ENCODE data around the gene AIFM2. TPM values are rescaled to one million over a fixed set of nuclear protein-coding genes. Genes with fewer than 3 reads are reported as not detected.

The AIFM2 gene
- total RNA-seq, 1 experiment from 2014 or later, result 6.9 TPM

Other genes with a start within 250 kb of the AIFM2 start
- 13.3 and 14.5 TPM in 2 replicates for gene MACROH2A2, start 80.0 kb downstream of the AIFM2 start, total RNA-seq (2014; rRNA removed)
- gene TYSND1, start 13.9 kb upstream of the AIFM2 start, total RNA-seq (2014; rRNA removed), result 14.1 and 20.5 TPM in 2 replicates
- 108 and 111 TPM in 2 replicates for gene SAR1A, start 37.7 kb upstream of the AIFM2 start, total RNA-seq (2014; rRNA removed)
- 178 and 180 TPM in 2 replicates for gene PPA1, start 100.6 kb upstream of the AIFM2 start, total RNA-seq (2014; rRNA removed)
- gene NPFFR1, start 151.2 kb upstream of the AIFM2 start, total RNA-seq (2014; rRNA removed), result not detected in 2 replicates
- gene LRRC20, start 249.8 kb upstream of the AIFM2 start, total RNA-seq (2014; rRNA removed), result 12.9 and 14.1 TPM in 2 replicates

All from LHCN-M2 (cell line).